K562 treated with DMSO at 1 percent for 4 hours (cell line): ENCODE results near the gene OBSL1. TPM values are rescaled to one million over a fixed set of nuclear protein-coding genes. Genes with fewer than 3 reads are reported as not detected.

Experiments
- total RNA-seq: library from RNA; unstranded; fragments of 300-600 nt; gene quantifications from 2 replicates; pipeline ENCODE4 v1.2.3, GENCODE V29; 2022; ENCODE audit not compliant: insufficient read depth

OBSL1 gene
- total RNA-seq, result 52.4 and 54.5 TPM in 2 replicates

DNA sequence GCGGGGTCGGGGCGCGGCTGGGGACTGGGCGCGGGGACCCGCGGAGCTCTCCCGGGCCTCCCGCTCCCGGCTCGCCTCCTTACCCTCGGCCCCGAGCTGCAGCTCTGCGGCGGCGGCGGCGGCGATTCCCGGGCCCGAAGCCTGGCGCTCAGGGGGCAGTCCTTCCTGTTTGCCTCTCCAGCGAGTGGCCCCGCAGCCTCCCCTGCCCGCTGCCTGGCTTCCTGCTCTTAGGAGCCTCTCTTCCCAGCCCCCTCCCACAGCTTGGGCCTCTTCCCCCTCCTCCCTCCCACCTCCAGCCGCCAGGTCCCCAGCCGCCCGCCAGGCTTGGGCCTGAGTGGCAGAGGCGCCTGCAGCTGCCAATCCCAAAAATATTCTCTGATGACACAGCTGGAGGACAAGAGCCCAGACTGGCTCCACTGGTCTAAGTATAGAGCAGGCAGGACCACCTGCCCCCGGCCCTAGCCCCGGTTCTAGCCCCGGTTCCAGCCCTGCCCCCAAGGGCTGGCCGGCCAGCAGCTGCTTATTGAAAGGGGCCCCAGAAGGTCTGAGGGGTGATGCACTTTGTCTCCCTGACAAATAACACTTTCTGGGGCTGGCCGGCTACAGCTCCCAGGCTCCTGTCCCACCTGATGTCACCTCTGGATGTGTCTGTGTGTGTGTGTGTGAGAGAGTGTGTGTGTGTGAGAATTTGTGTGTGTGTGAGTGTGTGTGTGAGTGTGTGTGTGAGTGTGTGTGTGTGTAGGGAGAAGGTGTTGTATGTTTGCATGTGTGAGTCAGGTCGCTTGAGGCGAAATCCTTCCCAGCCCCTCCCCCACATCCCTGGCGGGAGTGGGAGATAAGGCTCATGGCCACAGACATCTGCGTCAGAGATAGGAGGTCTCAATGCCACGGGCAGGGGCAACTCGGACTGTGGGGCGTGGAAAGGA lies at the start of gene OBSL1:
Gene OBSL1 (minus strand): TSS at position 229 of the 926 bp plus-strand sequence. CDS start 307 bp downstream, outside the sequence.

DNA sequence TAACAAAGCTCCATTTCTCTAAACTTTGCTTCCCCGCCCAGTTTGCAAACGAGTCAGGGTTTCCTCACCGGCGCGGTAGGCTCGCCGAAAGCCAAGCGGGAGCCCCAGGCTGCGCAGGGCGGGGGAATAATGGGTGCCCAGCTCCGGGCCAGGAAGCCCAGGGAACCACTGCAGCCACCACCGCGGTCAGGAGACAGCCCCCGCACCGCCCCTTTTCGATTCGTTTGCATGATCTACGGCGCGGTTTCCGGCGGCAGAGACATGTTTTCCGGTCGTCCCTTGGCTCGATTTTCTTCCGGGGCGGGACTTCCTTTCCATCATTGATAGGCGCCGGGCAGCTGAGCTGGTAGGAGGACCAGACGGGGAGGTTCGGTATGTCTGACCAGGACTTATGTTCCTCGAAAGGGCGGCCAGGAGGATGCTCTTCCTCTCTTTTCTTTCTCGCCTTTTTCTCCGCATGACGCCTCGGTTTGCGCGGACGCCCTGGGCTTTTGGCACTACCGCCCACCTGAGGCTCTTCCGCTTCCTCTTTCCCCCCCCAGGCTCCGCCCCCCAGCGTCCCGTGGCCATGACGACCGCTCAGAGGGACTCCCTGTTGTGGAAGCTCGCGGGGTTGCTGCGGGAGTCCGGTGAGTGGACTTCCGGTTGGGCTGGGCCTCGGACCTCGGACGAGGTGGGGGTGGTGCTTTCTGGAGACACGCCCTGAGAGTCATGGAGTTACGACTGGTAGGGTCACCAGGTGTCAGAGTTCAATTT lies 26.4 kb upstream of the OBSL1 start, which contains the start of gene STK11IP:
Gene STK11IP (plus strand): TSS at position 306 of the 756 bp plus-strand sequence. CDS start 263 bp downstream, at position 569.

DNA sequence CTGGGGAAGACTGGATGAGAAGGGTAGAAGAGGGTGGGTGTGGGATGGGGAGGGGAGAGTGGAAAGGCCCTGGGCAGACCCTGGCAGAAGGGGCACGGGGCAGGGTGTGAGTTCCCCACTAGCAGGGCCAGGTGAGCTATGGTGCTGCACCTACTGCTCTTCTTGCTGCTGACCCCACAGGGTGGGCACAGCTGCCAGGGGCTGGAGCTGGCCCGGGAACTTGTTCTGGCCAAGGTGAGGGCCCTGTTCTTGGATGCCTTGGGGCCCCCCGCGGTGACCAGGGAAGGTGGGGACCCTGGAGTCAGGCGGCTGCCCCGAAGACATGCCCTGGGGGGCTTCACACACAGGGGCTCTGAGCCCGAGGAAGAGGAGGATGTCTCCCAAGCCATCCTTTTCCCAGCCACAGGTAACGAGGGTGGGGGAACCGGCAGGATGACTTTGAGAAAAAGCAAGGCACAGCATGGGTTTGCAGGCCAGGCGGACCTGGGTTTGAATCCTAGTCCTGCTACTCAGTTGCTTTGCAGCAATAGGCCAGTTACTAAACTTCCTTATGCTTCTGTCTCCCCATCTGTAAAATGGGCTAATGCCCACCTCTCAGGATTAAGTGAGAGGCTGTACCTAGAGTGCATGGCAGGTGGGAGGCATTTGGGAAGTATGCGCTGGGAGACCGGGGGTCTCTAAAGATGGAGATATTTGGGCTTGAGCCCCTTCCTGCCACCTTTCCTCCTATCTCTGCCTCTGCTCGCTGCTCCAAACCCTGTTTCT lies 1.1 kb upstream of the OBSL1 start, which contains the start of gene INHA:
Gene INHA (plus strand): TSS at position 74 of the 765 bp plus-strand sequence. CDS start 65 bp downstream, at position 139.

DNA sequence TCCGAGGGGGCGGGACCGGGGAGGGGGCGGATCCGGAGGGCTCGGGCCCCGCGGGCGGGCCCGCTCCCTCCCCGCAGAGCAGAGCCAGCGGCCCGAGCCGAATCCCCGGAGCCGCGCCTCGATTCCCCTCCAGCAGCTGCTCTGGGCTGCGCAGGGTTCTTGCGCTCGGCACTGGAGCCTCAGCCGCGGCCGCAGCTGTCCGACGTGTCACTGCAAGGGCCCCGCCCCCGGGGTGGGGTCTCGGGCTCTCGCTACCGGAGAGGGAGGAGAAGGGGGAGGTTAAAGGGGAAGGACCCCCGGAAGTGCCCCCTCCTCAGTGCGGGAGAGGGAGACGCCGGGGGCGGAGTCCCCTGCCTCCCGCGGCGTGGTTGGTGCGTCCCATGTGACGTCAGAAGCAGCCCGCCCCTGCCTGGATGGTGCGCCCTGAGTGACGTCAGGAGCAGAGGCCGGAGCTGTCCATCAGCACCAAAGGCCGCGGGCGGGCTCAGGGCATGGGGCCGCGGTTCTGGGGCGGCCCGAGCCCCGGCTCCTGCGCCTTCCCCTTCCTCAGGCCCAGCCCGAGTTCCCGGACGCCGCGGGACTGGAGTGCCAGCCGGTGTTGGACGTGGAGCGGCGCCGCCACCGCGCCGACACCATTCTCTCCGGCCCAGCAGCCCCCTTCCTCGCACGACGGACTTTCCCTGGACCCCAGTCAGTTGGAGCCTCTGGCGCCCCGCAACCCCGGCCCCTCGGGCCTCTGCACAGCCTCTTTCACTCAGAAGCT lies 27.6 kb downstream of the OBSL1 start, which contains the start of the genes CHPF and TMEM198:
Gene CHPF (minus strand): TSS at position 214 of the 763 bp plus-strand sequence. CDS start 271 bp downstream, outside the sequence.
Gene TMEM198 (plus strand): TSS at position 433 of the 763 bp plus-strand sequence. CDS start 700 bp downstream, outside the sequence.

DNA sequence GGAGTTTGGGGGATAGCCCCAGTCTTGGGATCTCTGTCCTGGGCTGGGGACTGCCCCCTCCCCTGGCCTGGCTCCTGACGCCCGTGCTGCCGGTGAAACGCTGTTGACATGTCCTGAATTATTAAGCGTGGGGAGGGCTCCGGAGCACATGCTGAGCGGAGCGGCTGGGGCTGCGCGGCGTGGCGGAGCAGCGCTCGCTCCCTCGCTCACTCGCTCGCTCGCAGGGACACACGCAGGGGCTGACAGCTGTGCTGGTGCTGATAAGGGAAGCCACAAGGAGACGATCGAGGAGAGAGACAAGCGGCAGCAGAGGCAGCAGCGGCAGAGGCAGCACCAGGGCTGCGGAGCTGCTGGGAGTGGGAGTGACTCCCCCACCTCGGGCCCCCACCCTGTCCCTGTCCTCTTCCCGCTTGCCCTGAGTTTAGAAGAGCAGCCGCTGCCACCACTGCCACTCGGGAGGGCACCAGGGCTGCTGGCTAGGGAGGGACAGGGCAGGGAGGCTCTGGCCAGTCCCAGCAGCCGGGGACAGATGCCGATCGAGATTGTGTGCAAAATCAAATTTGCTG lies 57.1 kb downstream of the OBSL1 start, which contains the start of gene ASIC4:
Gene ASIC4 (plus strand): TSS at position 287 of the 566 bp plus-strand sequence. CDS start 243 bp downstream, at position 530.

Other genes with a start within 250 kb of the OBSL1 start
- gene RESP18, start 238.8 kb downstream of the OBSL1 start, total RNA-seq, result not detected in 2 replicates
- 53.4 and 54.1 TPM in 2 replicates for gene DNPEP, start 183.6 kb downstream of the OBSL1 start, total RNA-seq
- gene DES, start 153.2 kb downstream of the OBSL1 start, total RNA-seq, result 23.8 and 34.9 TPM in 2 replicates
- 6.2 and 10.7 TPM in 2 replicates for gene SPEG, start 136.7 kb downstream of the OBSL1 start, total RNA-seq
- 133 and 151 TPM in 2 replicates for gene GMPPA, start 72.6 kb downstream of the OBSL1 start, total RNA-seq
- 3.4 and 4.8 TPM in 2 replicates for gene ASIC4, start 57.1 kb downstream of the OBSL1 start, total RNA-seq
- gene CHPF, start 27.7 kb downstream of the OBSL1 start, total RNA-seq, result 56.2 and 57.4 TPM in 2 replicates
- 1.5 TPM in 1 of 2 replicates, not detected in the other for gene TMEM198, start 27.5 kb downstream of the OBSL1 start, total RNA-seq
- gene INHA, start 771 bp upstream of the OBSL1 start, total RNA-seq, result 8.3 and 9.8 TPM in 2 replicates
- 6.0 and 9.3 TPM in 2 replicates for gene STK11IP, start 26.3 kb upstream of the OBSL1 start, total RNA-seq
- gene SLC4A3, start 56.1 kb upstream of the OBSL1 start, total RNA-seq, result not detected in 2 replicates